Epithelial cell of esophagus (primary cell): Measurements from ENCODE around the gene C2orf81.
"Not testable (repeated sequence)": the region's sequence is repeated elsewhere in the genome, so short reads cannot be mapped to it uniquely, and the experiment has no call there.

Source experiments
- DNase-seq: peaks from one replicate; pipeline ENCODE4 v3.0.0; 2010; ENCODE audit warnings: low read depth
- H3K4me3 ChIP-seq: 2 replicates; pipeline ENCODE4 v1.5.1; 2011; ENCODE audit warnings: mild to moderate bottlenecking, low read length, control low read depth
- TF ChIP-seq, protein P1 (sequence below): IDR thresholded peaks from 2 replicates; pipeline ENCODE4 v1.5.1; 2011; ENCODE audit warnings: low read depth, mild to moderate bottlenecking, low read length, control low read depth, inconsistent platforms; ENCODE audit not compliant: insufficient read depth; ENCODE audit errors: missing control alignments

C2orf81 gene

DNA sequence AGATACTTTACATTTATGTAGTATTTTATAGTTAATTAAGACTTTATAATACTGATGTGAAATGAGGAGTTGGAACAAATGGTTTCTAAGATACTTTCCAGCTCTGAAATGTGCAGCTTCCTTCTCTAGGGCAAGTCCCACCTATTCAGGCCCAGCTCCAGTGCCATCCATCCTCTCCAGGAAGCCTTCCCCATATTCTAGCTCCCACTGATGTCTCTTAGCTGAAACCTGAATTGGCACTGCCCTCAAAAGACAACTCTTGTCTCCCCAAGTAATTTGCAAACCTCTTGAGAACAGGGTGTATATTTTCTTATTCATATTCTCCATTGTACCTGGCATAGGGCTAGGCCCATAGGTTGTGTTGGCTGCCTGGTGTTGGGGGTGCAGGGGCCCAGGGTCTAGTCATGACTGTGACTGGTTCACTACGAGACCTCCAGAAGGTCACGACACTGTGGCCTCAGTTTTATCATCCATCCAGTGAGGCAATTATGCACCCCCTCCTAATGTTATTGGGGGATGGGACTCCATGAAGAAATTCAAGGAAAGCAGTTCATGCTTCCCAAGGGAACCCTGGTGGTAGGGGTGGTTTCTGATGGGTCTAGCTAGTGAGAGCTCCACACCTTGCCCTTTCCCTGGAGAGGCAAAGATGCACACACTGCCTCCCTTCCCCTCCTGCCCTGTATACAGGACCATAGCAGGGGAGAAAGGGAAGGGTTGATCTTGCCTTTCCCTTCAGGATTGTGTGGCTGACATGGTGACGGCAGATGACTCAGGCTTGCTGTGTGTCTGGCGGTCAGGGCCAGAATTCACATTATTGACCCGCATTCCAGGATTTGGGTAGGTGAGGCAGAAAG, 2.9 kb upstream of the C2orf81 start:
- H3K4me3 ChIP-seq = no peak overlapping the region
- DNase-seq = peak; percentile 68
- TF ChIP-seq, protein P1, sequence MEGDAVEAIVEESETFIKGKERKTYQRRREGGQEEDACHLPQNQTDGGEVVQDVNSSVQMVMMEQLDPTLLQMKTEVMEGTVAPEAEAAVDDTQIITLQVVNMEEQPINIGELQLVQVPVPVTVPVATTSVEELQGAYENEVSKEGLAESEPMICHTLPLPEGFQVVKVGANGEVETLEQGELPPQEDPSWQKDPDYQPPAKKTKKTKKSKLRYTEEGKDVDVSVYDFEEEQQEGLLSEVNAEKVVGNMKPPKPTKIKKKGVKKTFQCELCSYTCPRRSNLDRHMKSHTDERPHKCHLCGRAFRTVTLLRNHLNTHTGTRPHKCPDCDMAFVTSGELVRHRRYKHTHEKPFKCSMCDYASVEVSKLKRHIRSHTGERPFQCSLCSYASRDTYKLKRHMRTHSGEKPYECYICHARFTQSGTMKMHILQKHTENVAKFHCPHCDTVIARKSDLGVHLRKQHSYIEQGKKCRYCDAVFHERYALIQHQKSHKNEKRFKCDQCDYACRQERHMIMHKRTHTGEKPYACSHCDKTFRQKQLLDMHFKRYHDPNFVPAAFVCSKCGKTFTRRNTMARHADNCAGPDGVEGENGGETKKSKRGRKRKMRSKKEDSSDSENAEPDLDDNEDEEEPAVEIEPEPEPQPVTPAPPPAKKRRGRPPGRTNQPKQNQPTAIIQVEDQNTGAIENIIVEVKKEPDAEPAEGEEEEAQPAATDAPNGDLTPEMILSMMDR = no peak

DNA sequence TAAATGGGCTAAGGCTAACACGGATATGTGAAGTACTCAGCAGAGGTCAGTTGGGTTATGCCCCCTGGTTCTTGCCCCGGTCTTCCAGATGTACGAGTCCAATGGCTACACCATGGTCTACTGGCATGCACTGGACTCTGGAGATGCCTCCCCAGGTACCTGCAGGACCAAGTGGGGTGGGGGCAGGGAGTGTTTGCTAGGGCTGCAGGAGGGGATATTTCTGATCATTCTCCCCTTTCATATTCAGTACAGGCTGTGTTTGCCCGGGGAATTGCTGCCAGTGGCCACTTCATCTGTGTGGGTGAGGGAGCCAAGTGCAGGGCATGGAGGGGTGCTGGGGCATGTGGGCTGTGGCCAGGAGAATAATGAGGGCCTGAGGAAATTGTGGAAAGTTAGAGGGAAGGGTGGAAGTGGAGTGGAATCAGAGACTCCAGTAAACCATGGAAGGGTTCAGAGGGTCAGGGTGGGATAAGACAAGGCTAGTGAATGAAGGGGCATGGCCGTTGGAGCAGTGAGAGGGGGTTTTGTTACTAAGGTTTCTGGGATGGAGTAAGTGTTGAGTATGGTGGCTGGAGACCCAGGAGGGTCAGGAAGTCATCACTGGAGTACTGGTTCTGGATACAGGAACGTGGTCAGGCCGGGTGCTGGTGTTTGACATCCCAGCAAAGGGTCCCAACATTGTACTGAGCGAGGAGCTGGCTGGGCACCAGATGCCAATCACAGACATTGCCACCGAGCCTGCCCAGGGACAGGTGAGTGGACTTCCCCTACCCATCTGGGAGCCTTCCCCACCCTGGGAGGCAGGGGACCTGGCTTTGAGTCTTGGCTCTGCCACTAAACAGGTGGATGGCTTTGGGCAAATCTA, 2.0 kb upstream of the C2orf81 start:
- H3K4me3 ChIP-seq = no peak overlapping the region
- TF ChIP-seq, protein P1 = no peak
- DNase-seq = no peak

DNA sequence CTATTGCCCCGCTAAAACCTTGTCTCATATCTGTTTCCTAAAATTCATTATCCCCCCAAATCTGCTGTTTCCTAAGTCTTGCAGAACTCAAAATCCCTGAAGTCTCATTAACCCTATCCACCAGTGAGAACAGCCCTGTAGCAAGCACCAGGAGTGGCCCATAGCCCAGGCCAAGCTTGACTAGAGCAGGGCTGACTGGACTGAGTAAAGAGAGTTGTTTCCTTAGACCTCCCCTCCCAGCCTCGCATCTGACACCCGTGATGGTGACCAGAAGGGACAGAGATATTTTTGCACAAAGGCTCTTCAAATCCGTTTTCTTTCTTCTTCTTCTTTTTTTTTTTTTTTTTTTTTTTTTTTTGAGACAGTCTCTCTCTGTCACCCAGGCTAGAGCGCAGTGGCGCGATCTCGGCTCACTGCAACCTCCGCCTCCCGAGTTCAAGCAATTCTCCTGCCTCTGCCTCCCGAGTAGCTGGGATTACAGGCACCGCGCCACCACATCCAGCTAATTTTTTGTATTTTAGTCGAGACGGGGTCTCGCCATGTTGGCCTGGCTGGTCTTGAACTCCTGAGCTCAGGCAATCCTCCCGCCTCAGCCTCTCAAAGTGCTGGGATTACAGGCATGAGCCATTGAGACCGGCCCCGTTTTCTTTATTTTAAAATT, 846 bp downstream of the C2orf81 start:
- DNase-seq = not testable (repeated sequence)
- peak overlapping the region; percentile 69 for H3K4me3 ChIP-seq

DNA sequence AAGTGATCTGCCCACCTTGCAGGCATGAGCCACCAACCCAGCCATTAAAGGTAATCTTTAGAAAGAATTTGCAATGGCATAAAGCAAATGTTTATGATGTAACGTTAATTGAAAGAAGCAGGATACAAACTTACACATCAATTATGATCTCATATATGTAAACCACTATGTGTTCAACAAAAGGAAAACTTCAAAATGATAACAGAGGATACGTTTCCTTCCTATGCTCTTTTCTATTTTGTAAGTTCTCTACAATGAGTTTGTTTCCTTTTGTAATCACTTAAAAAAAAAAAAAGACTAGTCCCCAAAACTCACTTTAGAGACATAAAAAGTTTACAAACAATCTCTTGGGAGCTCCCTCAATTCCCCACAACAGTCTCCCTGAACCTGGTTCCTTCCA, 1.4 kb downstream of the C2orf81 start:
- TF ChIP-seq, protein P1 = no peak
- no peak overlapping the region for H3K4me3 ChIP-seq
- no peak for DNase-seq

DNA sequence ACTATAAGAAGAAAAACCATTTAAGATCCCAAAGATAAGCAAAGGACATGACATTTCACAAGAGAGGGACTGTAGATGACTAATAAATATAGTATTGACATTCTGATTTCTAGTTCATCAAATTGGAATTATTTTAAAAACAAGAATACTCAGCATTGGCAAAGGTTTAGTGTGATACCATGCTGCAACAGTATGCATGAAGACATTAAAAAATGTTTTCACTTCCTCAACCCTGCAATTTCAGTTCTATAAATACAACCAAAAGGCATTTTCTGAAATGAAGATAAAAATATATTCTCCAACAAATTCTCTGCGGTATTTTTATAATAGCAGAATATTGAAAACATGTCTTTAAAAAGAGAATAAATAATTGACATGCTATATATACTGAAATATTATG, 2.1 kb downstream of the C2orf81 start:
- no peak for DNase-seq
- no peak overlapping the region for H3K4me3 ChIP-seq
- TF ChIP-seq, protein P1 = no peak

DNA sequence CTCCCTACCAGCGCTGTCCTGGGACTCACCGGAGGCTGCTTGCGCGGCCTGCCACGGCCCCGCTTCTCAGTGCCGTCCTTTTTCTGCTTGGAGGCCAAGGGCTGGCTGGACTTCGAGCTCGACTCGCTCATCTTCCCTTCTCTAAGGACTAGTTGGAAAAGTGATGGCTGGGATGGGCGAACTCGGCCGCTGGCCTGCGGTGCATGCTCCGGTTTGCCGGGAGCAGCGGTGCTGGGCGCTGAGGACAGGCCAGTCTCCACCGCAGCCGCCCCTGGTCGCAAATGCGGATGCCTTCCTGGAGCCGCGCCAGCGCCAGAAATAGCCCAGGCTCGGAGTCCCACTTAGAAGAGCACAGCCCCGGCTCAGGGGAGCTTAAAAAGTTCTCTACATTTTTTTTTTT, 3.1 kb downstream of the C2orf81 start:
- no peak overlapping the region for H3K4me3 ChIP-seq
- DNase-seq = no peak
- TF ChIP-seq, protein P1 = no peak

DNA sequence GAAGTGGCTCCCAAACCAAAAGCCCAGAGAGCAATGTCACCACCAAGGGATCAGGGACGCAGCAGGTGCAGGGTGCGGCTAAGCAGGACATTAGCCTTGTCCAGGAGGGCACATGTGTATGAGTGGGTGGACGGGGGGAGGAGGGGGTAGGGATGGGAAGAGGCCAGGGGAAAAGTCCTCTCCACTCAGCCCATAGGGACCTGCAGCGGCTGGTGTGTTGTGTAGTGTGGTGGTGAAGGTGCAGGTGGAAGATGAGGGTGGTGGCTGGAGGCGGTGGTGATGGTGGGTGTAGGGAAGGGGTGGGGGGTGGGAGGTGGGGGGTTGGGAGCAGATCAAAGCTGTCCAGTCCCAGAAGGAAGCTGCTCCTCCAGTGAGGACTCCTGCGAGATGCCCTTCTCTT, 3.7 kb downstream of the C2orf81 start:
- DNase-seq = no peak
- TF ChIP-seq, protein P1 = no peak
- no peak overlapping the region for H3K4me3 ChIP-seq
